Thoracic aorta (tissue), 2 donors: ENCODE data around the gene CDH2. TPM values are rescaled to one million over a fixed set of nuclear protein-coding genes. Genes with fewer than 3 reads are reported as not detected.

Experiments
- ATAC-seq: fragments of 150-250 bp; one replicate; pipeline ENCODE4 v1.8.0; 2017; ENCODE audit warnings: low read depth; ENCODE audit not compliant: insufficient number of reproducible peaks, low FRiP score
- DNase-seq: peaks from one replicate; pipeline ENCODE4 v3.0.0-alpha.2; 2020; ENCODE audit warnings: low spot score
- H3K27ac ChIP-seq, 2 donors: fragments of 200-600 bp; sonication (generic); 1 replicate in 1 of 2; 2 replicates in 1 of 2; pipeline ENCODE4 v1.5.1; 2016; ENCODE audit warnings: mild to moderate bottlenecking in 2 of 2, moderate library complexity in 2 of 2
- H3K27me3 ChIP-seq: fragments of 200-600 bp; sonication (generic); replicated peaks from 2 replicates; pipeline ENCODE4 v1.6.0; 2016; ENCODE audit warnings: mild to moderate bottlenecking; ENCODE audit not compliant: insufficient read depth
- H3K36me3 ChIP-seq: fragments of 200-600 bp; sonication (generic); one replicate; pipeline ENCODE4 v1.5.1; 2016
- H3K4me1 ChIP-seq, 2 donors: fragments of 200-600 bp; sonication (generic); 1 replicate in 1 of 2; 2 replicates in 1 of 2; pipeline versions ENCODE4 v1.5.1 to v1.6.0; 2016; ENCODE audit warnings: low read depth in 2 of 2, mild to moderate bottlenecking in 1 of 2; ENCODE audit not compliant: control insufficient read depth in 1 of 2
- H3K4me3 ChIP-seq: fragments of 200-600 bp; sonication (generic); 2 replicates; pipeline ENCODE4 v1.5.1; 2016; ENCODE audit warnings: mild to moderate bottlenecking
- H3K9me3 ChIP-seq: fragments of 200-600 bp; sonication (generic); 2 replicates; pipeline ENCODE4 v1.5.1; 2016
- total RNA-seq, 2 donors: library from RNA; depleted of rRNA; stranded (reverse); fragments of >200 nt; gene quantifications; one replicate each; pipeline versions ENCODE4 v1.1.0 to v1.2.3, GENCODE V29; 2016
- TF ChIP-seq, protein P1 (sequence below): fragments of 200-600 bp; sonication (generic); IDR thresholded peaks from one replicate; pipeline ENCODE4 v1.5.1; 2019; ENCODE audit warnings: antibody characterized with exemption

The CDH2 gene
- total RNA-seq, 2 donors from 2014 or later, result 25.9 to 37.9 TPM

DNA sequence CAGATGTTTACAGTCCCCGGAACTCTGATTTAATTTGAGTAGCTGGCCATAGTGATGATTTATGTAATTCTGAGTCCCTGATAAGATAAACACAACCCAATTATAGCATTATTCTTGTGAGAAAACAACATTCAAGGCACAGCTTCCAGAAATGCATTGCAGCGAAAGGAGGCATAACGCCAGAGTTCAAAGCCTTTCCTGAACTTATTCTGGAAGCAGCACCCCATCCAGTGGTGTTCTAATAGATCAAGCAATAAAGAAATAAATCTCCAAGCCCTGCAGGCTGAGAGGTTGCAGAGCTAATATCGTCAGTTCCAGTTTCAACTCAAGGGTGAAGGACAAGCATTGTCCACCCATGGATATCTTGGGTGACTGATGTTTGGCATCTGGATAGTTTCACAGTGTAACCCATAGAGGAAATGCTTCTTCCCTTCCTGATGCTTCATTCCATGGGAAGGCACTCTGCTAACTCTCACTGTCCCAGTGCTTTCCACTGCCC lies 18.8 kb downstream of the CDH2 start:
- H3K9me3 ChIP-seq, result no peaks in the 10 kb centered on the region
- peaks cover 5 to 8% of the 10 kb centered on the region in 2 donors for H3K4me1 ChIP-seq
- H3K27me3 ChIP-seq, result no peaks in the 10 kb centered on the region
- peak overlapping the region; percentile 59 for H3K4me3 ChIP-seq
- H3K36me3 ChIP-seq, result no peaks in the 10 kb centered on the region
- no peak overlapping the region for H3K27ac ChIP-seq
- TF ChIP-seq, protein P1, sequence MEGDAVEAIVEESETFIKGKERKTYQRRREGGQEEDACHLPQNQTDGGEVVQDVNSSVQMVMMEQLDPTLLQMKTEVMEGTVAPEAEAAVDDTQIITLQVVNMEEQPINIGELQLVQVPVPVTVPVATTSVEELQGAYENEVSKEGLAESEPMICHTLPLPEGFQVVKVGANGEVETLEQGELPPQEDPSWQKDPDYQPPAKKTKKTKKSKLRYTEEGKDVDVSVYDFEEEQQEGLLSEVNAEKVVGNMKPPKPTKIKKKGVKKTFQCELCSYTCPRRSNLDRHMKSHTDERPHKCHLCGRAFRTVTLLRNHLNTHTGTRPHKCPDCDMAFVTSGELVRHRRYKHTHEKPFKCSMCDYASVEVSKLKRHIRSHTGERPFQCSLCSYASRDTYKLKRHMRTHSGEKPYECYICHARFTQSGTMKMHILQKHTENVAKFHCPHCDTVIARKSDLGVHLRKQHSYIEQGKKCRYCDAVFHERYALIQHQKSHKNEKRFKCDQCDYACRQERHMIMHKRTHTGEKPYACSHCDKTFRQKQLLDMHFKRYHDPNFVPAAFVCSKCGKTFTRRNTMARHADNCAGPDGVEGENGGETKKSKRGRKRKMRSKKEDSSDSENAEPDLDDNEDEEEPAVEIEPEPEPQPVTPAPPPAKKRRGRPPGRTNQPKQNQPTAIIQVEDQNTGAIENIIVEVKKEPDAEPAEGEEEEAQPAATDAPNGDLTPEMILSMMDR, result no peak
- ATAC-seq, result no peak
- no peak for DNase-seq

- Histone ChIP-seq H3K27me3 (no peaks in the 10 kb centered on the region), H3K27ac (no peak overlapping the region), H3K4me1 (peaks cover 5 to 11% of the 10 kb centered on the region in 2 donors), H3K9me3 (no peaks in the 10 kb centered on the region), H3K36me3 (no peaks in the 10 kb centered on the region), H3K4me3 (no peak overlapping the region)
- TF ChIP-seq, protein P1, result no peak
- no peak for DNase-seq
- no peak for ATAC-seq
Observed at GRCh38 chr18:28153485-28154065, 23.4 kb downstream of the CDH2 start.

DNA sequence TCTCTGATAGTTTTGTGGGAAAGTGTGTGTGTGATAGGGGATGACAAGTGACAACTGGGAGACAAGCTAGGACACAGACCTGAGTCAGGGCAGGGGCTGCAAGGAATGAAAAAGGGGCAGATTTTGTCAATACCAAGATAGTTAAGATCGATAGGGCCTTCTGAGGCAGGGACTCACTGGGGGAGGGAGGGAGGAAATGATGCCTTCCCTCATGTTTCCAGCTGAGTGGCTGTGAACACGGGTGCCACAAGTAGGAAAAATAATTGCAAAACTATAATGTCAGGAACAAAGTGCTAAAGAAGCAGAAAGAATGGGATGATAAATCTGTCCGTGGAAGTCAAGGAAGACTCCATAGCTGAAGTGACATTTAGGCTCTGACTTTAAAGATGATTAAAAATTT lies 24.2 kb downstream of the CDH2 start:
- Histone ChIP-seq H3K36me3 (no peaks in the 10 kb centered on the region), H3K4me1 (peaks cover 0 to 4% of the 10 kb centered on the region in 2 donors), H3K9me3 (no peaks in the 10 kb centered on the region), H3K27me3 (no peaks in the 10 kb centered on the region), H3K4me3 (no peak overlapping the region), H3K27ac (peak overlapping the region in 1 of 2 donors; percentile 1)
- TF ChIP-seq, protein P1, result no peak
- ATAC-seq (no peak), DNase-seq (no peak)

- Histone ChIP-seq H3K9me3 (no peaks in the 10 kb centered on the region), H3K27me3 (no peaks in the 10 kb centered on the region), H3K4me3 (no peak overlapping the region), H3K4me1 (peaks cover 0 to 4% of the 10 kb centered on the region in 2 donors), H3K36me3 (no peaks in the 10 kb centered on the region), H3K27ac (peak overlapping the region in 1 of 2 donors; percentile 1)
- DNase-seq (no peak), ATAC-seq (no peak)
- TF ChIP-seq, protein P1, result no peak
Observed at GRCh38 chr18:28152354-28152753, 24.6 kb downstream of the CDH2 start.

GRCh38 chr18:28151434-28151833 lies 25.5 kb downstream of the CDH2 start:
- TF ChIP-seq, protein P1, result no peak
- H3K27ac ChIP-seq, result no peak overlapping the region
- no peak for ATAC-seq

More at GRCh38 chr18:28151434-28151833, 25.5 kb downstream of the CDH2 start:
- DNase-seq, result no peak
- H3K27me3 ChIP-seq, result no peaks in the 10 kb centered on the region
- peaks cover 0 to 4% of the 10 kb centered on the region in 2 donors for H3K4me1 ChIP-seq
- no peaks in the 10 kb centered on the region for H3K9me3 ChIP-seq
- H3K36me3 ChIP-seq, result no peaks in the 10 kb centered on the region
- no peak overlapping the region for H3K4me3 ChIP-seq
